Ishikawa (cell line): ENCODE results near the gene AARSD1.
A peak's percentile ranks its signal among the peaks of the same experiment; 100 is the strongest.

Experiments
- CEBPB ChIP-seq: IDR thresholded peaks from 2 replicates; pipeline ENCODE4 v1.6.1; 2012
- CREB1 ChIP-seq: IDR thresholded peaks from 2 replicates; pipeline ENCODE4 v1.6.1; 2012; ENCODE audit warnings: low read depth
- EGR1 ChIP-seq: IDR thresholded peaks from 2 replicates; pipeline ENCODE4 v1.6.1; 2012
- EP300 ChIP-seq: IDR thresholded peaks from 2 replicates; pipeline ENCODE4 v1.6.1; 2012; ENCODE audit warnings: borderline replicate concordance
- FOXM1 ChIP-seq: IDR thresholded peaks from 2 replicates; pipeline ENCODE4 v1.6.1; 2012; ENCODE audit warnings: low read depth, borderline replicate concordance
- NFIC ChIP-seq: IDR thresholded peaks from 2 replicates; pipeline ENCODE4 v1.6.1; 2012
- RAD21 ChIP-seq: IDR thresholded peaks from 2 replicates; pipeline ENCODE4 v1.6.1; 2012; ENCODE audit warnings: low read depth
- TAF1 ChIP-seq: IDR thresholded peaks from 2 replicates; pipeline ENCODE4 v1.6.1; 2012; ENCODE audit warnings: low read depth, mild to moderate bottlenecking
- TCF12 ChIP-seq: IDR thresholded peaks from 2 replicates; pipeline ENCODE4 v1.6.1; 2012; ENCODE audit warnings: low read depth
- TEAD4 ChIP-seq: IDR thresholded peaks from 2 replicates; pipeline ENCODE4 v1.6.1; 2012
- YY1 ChIP-seq: IDR thresholded peaks from 2 replicates; pipeline ENCODE4 v1.6.1; 2012; ENCODE audit warnings: low read depth
- ZBTB7A ChIP-seq: IDR thresholded peaks from 2 replicates; pipeline ENCODE4 v1.6.1; 2012; ENCODE audit warnings: low read depth
- TF ChIP-seq, protein P1 (sequence below): IDR thresholded peaks from 2 replicates; pipeline ENCODE4 v1.6.1; 2012
- TF ChIP-seq, protein P2 (sequence below): IDR thresholded peaks from 2 replicates; pipeline ENCODE4 v1.6.1; 2012; ENCODE audit warnings: low read depth, mild to moderate bottlenecking
- TF ChIP-seq, protein P3 (sequence below): IDR thresholded peaks from 2 replicates; pipeline ENCODE4 v1.6.1; 2012

AARSD1 gene

DNA sequence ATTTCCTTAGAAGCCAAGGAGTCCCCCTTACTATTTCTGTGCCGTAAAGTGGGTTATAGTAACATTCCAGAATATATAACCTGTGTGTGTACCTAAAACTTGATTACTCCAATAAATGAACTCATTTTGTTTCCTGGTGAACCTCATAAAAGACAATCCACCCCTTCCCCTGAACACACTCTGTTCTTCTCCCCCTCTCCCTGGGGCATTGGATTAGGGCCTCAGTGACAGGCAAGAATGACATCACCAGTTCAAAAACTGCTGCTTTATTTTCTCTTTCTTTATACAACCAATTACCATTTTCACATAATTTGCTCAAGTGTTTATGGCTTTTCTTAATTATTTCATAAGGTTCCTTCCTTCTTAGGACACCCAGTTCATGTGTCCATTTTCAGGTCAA is 17.4 kb downstream of the AARSD1 start:
- TF ChIP-seq, protein P1, sequence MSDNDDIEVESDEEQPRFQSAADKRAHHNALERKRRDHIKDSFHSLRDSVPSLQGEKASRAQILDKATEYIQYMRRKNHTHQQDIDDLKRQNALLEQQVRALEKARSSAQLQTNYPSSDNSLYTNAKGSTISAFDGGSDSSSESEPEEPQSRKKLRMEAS: no peak
- TF ChIP-seq CEBPB: no peak

DNA sequence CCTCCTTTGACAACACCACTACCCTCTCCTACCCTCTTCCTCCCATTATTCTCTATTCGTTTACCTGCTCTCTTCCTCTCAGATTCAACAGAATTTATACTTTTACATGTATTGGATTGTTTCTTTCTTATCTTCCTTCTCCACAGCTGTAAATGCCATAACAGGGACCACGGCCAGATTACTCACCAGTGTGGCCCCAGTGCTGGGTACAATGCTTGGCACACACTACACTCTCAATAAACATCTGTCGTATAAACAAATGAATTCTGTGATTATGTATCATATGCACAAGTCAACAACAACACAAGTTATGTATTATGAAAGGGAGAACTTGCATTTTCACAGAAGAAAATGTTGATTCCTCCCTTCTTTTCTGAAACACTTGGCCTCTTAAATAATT is 20.0 kb downstream of the AARSD1 start:
- TF ChIP-seq, protein P2, sequence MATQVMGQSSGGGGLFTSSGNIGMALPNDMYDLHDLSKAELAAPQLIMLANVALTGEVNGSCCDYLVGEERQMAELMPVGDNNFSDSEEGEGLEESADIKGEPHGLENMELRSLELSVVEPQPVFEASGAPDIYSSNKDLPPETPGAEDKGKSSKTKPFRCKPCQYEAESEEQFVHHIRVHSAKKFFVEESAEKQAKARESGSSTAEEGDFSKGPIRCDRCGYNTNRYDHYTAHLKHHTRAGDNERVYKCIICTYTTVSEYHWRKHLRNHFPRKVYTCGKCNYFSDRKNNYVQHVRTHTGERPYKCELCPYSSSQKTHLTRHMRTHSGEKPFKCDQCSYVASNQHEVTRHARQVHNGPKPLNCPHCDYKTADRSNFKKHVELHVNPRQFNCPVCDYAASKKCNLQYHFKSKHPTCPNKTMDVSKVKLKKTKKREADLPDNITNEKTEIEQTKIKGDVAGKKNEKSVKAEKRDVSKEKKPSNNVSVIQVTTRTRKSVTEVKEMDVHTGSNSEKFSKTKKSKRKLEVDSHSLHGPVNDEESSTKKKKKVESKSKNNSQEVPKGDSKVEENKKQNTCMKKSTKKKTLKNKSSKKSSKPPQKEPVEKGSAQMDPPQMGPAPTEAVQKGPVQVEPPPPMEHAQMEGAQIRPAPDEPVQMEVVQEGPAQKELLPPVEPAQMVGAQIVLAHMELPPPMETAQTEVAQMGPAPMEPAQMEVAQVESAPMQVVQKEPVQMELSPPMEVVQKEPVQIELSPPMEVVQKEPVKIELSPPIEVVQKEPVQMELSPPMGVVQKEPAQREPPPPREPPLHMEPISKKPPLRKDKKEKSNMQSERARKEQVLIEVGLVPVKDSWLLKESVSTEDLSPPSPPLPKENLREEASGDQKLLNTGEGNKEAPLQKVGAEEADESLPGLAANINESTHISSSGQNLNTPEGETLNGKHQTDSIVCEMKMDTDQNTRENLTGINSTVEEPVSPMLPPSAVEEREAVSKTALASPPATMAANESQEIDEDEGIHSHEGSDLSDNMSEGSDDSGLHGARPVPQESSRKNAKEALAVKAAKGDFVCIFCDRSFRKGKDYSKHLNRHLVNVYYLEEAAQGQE: no peak

DNA sequence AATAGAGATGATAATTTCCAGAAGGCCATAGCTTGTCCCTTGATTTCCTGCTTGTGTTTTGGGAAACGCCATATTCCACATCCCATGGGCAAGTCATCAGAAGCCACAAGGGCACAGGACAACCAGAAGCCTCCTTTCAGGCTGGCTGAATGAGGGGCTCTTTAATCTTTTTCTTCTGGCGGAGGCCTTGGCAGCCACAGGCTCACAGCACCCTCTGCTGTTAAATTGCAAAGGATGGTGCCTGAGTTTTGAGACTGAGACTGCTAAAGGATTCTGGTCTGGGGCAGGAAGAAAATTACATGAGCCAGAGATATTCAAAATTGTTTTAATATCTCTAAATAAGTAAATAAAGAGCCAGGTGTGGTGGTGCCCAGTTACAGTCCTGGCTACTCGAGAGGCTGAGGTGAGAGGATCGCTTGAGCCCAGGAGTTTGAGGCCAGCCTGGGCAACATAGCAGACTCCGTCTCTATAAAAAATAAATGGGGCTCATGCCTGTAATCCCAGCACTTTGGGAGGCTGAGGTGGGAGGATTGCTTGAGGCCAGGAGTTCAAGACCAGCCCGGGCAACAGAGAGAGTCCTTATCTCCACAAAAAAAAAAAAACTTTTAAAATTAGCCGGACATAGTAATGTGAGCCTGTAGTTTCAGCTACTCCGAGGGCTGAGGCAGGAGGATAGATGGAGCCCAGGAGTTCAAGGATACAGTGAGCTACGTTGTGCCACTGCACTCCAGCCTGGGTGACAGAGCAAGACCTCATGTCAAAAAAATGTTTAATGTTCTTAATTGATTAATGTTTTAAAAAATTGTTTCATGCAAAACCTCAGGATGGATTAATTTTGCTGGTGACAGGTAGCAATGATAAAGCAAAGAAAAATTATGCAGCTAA is 26.3 kb downstream of the AARSD1 start:
- TF ChIP-seq RAD21: peak; percentile 90
- TF ChIP-seq, protein P3, sequence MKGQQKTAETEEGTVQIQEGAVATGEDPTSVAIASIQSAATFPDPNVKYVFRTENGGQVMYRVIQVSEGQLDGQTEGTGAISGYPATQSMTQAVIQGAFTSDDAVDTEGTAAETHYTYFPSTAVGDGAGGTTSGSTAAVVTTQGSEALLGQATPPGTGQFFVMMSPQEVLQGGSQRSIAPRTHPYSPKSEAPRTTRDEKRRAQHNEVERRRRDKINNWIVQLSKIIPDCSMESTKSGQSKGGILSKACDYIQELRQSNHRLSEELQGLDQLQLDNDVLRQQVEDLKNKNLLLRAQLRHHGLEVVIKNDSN: no peak

DNA sequence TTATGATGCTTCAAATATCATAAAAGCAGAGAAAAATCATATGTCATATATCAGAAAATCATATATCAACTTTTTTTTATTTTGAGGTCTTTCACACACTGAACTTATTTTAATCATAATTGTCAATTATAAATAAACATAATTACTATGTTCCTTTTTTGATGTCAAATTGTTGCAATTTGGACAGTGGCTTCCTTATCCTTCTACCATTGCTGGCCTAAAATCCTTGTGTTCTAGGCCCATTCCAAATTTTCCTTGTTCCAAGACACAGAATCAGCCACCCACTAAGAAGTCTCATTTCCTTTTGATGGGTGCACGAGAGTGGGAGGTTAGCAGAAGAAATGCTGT is 34.8 kb downstream of the AARSD1 start:
- TF ChIP-seq TCF12: no peak
- no peak for TF ChIP-seq YY1
- no peak for TF ChIP-seq CEBPB
- no peak for TF ChIP-seq FOXM1
- TF ChIP-seq TEAD4: no peak
- TF ChIP-seq EGR1: no peak
- no peak for TF ChIP-seq EP300
- TF ChIP-seq RAD21: no peak
- no peak for TF ChIP-seq ZBTB7A
- no peak for TF ChIP-seq NFIC
- TF ChIP-seq CREB1: no peak
- TF ChIP-seq, protein P3: no peak
- TF ChIP-seq, protein P2: no peak
- TF ChIP-seq, protein P1: no peak
- TF ChIP-seq TAF1: no peak

DNA sequence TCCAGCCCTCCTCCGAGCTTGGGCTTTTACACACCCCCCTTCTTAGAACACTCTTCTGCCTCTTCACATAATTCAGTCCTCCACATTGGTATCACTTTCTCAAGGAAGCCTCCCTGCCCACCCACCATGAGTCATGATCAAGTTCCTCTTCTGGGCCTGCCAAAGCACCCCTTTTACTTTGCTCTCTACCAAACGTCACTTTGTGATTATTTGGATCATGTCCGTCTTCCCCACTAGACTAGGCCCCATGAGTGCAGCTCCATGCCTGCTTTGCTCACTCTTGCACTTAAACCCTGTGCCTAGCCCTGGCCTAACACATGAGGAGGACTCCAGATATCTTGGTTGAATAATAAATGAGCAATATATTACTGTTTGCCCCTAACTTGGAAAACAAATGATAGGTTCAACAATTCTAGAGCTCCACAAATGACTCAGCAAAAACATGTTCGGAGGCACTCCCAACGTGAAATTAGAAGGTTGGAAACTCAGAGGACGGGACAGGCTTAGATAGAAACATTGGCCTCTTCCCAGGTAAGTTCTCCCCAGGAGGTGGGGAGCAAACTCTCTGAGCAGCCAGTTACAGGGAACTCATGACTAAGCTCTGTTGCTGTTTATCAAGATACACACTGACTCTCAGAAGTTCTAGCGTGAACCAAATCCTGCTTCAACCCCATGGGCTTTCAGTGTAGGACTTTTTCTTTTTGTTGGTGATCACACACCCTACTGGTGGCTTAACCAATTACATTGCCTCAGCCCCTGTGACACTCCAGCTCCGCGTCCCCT is 35.3 kb downstream of the AARSD1 start:
- TF ChIP-seq RAD21: peak; percentile 63
- no peak for TF ChIP-seq TCF12
- TF ChIP-seq, protein P3: no peak
- no peak for TF ChIP-seq ZBTB7A

DNA sequence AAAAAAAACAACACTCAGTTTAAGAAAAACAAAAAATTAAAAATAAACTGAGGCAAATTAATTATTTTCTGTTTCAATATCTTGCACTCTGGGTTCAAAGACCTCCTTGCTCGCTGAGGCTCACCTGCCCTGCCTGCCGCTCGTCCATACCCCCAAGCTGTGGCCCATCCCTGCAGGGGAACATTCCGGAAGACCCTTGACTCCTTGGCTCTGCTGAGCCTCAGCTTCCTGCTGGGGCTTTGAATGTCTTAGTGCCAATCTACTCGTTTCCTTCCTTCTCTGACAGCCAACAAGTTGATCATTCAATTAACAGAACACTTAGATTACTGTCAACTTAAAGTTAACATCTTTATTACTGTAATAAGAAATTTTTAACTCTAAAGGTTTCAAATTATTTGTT is 39.4 kb downstream of the AARSD1 start:
- no peak for TF ChIP-seq TEAD4
- no peak for TF ChIP-seq CREB1
- TF ChIP-seq, protein P2: no peak
- no peak for TF ChIP-seq YY1
- no peak for TF ChIP-seq EGR1
